ENCODE results near the gene PITPNM1.

DNA sequence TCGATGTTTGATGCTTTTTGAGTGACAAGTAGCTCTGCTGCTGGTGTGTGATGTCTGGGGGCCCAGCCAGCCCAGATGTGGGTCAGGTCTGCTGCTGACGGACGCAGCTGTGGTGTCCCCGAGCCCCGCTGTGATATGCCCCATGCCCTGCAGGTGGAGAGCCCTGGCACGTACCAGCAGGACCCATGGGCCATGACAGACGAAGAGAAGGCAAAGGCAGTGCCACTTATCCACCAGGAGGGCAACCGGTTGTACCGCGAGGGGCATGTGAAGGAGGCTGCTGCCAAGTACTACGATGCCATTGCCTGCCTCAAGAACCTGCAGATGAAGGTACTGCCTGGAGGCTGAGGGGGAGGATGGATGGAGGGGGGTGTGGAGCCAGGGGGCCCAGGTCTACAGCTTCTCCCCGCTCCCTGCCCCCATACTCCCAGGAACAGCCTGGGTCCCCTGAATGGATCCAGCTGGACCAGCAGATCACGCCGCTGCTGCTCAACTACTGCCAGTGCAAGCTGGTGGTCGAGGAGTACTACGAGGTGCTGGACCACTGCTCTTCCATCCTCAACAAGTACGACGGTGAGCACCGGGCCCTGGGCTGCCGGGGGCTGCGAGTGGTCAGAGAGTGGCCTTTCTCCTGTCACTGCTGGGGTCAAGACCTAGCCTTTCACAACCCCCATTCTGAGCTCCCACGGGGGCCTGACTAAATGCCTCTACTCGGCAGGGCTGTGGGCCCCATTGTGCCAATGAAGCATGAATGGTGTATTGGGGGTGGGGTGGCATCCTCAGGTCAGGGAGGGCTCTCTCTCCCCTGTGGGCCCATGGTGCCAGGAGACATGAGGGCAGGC lies 15.1 kb downstream of the PITPNM1 start:
- TF ChIP-seq PATZ1 (CRISPR knock-in tag; IDR thresholded peaks at IDR 0.05; ENCODE audit: borderline replicate concordance): no peak
- no peak for TF ChIP-seq RARB (CRISPR knock-in tag; IDR thresholded peaks at IDR 0.05)
